Panc1 (cell line): ENCODE data around the gene TOMM70.

Experiments
- CTCF ChIP-seq: fragments of 450-650 bp; IDR thresholded peaks from 2 replicates; pipeline ENCODE4 v1.5.1; 2017; ENCODE audit warnings: mild to moderate bottlenecking
- TF ChIP-seq, protein P1 (sequence below), 2 experiments: IDR thresholded peaks; 2 replicates each; pipeline ENCODE4 v1.6.1; 2011 to 2012; ENCODE audit warnings: low read depth in 2 of 2, control low read depth in 1 of 2, low read length in 1 of 2, mild to moderate bottlenecking in 1 of 2, moderate library complexity in 1 of 2; ENCODE audit not compliant: insufficient read depth in 1 of 2

DNA sequence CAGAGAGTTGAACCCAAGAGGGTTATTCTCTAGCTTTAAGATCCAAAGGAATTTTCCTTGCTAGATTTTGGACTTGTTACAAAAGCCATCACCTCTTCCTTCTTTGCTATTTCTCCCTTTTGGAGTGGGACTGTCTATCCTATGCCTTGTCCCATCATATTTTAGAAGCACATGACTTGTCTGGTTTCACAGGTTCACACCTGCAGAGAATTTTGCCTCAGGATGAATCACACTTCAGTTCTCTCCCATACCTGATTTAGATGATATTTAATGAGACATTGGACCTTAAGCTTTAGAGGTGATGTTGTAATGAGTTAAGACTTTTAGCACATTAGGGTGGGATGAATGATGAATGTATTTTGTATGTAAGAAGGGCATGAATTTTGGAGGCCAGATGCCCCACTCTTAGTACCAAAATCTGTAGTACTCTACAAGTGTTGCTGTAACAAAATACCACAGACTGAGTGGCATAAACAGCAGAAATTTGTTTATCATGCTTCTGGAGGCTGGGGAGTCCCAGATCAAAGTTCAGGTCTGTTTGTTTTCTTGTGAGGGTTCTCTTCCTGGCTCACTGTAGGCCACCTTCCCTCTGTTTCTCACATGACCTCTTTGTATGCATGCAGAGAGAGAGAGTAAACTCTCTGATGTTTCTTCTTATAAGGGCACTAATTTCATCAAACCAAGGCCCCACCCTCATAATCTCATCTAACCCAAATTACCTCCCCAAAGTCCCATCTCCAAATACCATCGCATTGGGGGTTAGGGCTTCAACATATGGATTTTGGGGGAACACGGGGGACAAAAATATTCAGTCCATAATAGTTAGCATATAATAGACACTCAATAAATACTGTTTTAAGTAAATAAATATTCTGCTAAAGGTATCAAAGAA lies 10.4 kb upstream of the TOMM70 start:
- TF ChIP-seq CTCF = no peak
- TF ChIP-seq, protein P1, sequence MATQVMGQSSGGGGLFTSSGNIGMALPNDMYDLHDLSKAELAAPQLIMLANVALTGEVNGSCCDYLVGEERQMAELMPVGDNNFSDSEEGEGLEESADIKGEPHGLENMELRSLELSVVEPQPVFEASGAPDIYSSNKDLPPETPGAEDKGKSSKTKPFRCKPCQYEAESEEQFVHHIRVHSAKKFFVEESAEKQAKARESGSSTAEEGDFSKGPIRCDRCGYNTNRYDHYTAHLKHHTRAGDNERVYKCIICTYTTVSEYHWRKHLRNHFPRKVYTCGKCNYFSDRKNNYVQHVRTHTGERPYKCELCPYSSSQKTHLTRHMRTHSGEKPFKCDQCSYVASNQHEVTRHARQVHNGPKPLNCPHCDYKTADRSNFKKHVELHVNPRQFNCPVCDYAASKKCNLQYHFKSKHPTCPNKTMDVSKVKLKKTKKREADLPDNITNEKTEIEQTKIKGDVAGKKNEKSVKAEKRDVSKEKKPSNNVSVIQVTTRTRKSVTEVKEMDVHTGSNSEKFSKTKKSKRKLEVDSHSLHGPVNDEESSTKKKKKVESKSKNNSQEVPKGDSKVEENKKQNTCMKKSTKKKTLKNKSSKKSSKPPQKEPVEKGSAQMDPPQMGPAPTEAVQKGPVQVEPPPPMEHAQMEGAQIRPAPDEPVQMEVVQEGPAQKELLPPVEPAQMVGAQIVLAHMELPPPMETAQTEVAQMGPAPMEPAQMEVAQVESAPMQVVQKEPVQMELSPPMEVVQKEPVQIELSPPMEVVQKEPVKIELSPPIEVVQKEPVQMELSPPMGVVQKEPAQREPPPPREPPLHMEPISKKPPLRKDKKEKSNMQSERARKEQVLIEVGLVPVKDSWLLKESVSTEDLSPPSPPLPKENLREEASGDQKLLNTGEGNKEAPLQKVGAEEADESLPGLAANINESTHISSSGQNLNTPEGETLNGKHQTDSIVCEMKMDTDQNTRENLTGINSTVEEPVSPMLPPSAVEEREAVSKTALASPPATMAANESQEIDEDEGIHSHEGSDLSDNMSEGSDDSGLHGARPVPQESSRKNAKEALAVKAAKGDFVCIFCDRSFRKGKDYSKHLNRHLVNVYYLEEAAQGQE (IDR thresholded peaks at IDR 0.05; ENCODE audit: insufficient read depth in 1 of 2, low read depth in 2 of 2, low read length in 1 of 2) = no peak
